ENCODE measurements around the gene ERFL.

Gene ERFL

GRCh38 chr19:41936961-41937360 is 8.7 kb upstream of the ERFL start:
- H3K4me3 ChIP-seq (ENCODE audit: control insufficient read depth, low read depth, low read length), result no peak overlapping the region
- TF ChIP-seq, protein P1, sequence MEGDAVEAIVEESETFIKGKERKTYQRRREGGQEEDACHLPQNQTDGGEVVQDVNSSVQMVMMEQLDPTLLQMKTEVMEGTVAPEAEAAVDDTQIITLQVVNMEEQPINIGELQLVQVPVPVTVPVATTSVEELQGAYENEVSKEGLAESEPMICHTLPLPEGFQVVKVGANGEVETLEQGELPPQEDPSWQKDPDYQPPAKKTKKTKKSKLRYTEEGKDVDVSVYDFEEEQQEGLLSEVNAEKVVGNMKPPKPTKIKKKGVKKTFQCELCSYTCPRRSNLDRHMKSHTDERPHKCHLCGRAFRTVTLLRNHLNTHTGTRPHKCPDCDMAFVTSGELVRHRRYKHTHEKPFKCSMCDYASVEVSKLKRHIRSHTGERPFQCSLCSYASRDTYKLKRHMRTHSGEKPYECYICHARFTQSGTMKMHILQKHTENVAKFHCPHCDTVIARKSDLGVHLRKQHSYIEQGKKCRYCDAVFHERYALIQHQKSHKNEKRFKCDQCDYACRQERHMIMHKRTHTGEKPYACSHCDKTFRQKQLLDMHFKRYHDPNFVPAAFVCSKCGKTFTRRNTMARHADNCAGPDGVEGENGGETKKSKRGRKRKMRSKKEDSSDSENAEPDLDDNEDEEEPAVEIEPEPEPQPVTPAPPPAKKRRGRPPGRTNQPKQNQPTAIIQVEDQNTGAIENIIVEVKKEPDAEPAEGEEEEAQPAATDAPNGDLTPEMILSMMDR (conservative IDR thresholded peaks at IDR 0.05; ENCODE audit: control insufficient read depth, insufficient read depth, low read depth, low read length), result no peak
- no peak for DNase-seq (ENCODE audit: low read depth)

- DNase-seq (ENCODE audit: low read depth), result no peak
- no peak overlapping the region for H3K4me3 ChIP-seq (ENCODE audit: control insufficient read depth, low read depth, low read length)
Observed at GRCh38 chr19:41936416-41936850, 8.2 kb upstream of the ERFL start.

DNA sequence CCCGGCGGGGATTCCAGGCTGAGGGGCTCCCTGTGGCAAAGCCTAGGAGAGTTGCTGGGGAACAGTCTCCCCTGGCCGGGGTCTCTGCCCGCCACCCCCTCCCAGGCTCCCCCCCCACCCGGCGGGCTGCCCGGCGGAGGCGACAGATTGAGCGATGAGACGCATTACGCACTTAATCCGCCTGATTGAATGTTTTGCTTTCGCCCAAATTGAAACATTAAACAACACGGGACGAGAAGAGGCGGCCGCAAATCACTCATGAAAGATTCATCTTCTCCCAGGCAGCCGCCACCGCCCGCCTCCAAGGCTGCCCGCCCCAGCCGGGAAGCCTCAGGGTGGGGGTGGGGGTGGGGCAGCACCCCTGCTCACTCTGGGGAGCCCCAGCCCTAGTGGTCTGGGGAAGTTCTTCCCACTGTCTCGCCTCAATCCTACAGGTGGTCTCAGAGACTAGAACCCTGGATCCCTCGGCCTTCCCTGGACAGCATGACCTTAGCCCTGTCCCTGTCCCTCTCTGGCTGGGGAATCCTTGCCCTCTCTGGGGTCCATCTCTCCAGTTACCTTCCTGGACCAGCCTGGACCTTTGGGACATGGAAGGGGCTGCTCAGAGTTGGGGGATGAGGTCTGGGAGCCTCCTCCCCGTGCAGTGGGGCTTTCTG is 7.6 kb upstream of the ERFL start:
- DNase-seq (ENCODE audit: low read depth), result no peak
- TF ChIP-seq, protein P1 (conservative IDR thresholded peaks at IDR 0.05; ENCODE audit: control insufficient read depth, insufficient read depth, low read depth, low read length), result no peak
- H3K4me3 ChIP-seq (ENCODE audit: control insufficient read depth, low read depth, low read length), result no peak overlapping the region

More at GRCh38 chr19:41936416-41936850, 8.2 kb upstream of the ERFL start:
- TF ChIP-seq, protein P1 (conservative IDR thresholded peaks at IDR 0.05; ENCODE audit: control insufficient read depth, insufficient read depth, low read depth, low read length), result no peak

GRCh38 chr19:41934849-41935374 is 6.7 kb upstream of the ERFL start:
- DNase-seq (ENCODE audit: low read depth), result peak; percentile 56
- TF ChIP-seq, protein P1 (conservative IDR thresholded peaks at IDR 0.05; ENCODE audit: control insufficient read depth, insufficient read depth, low read depth, low read length), result peak; percentile 88

DNA sequence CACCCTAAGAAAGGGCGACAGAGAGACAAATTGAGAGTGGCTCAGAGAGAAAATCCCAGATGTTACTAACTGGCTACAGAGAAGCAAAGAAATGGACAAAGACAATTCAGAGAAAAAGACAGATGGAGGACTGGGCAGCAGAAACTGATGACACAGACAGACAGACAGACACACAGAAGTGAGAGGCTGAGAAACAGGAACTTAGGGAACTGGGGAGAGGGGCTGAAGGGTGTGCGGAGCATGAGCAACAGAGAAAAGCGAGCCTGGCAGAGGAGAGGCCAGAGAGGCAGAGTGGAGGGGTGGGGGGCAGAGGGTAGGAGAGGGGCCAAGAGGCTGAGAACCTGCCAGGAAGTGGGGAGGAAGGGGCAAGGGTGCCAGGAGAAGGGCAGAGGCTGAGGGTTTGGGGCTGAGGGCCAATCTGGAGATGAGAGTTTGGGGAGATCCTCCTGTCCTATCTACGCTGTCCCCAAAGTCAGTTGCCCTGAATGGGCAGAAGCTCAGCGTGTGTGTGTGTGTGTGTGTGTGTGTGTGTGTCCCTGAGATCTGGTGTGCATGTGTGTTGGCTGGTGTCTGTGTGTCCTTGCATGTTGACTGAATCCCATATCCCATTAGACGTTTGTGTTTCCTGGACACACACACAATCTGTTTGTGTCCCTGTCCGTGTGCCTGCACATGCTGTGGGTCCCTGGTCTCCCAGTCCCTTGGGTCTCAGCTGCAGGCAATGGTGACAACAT is 5.6 kb upstream of the ERFL start:
- TF ChIP-seq, protein P1 (conservative IDR thresholded peaks at IDR 0.05; ENCODE audit: control insufficient read depth, insufficient read depth, low read depth, low read length), result no peak

More at GRCh38 chr19:41934849-41935374, 6.7 kb upstream of the ERFL start:
- no peak overlapping the region for H3K4me3 ChIP-seq (ENCODE audit: control insufficient read depth, low read depth, low read length)

GRCh38 chr19:41932720-41933332 is 4.6 kb upstream of the ERFL start:
- TF ChIP-seq, protein P1 (conservative IDR thresholded peaks at IDR 0.05; ENCODE audit: control insufficient read depth, insufficient read depth, low read depth, low read length), result no peak
- DNase-seq (ENCODE audit: low read depth), result no peak

More for the DNA sequence above, 5.6 kb upstream of the ERFL start:
- DNase-seq (ENCODE audit: low read depth), result no peak
- H3K4me3 ChIP-seq (ENCODE audit: control insufficient read depth, low read depth, low read length), result no peak overlapping the region

More at GRCh38 chr19:41932720-41933332, 4.6 kb upstream of the ERFL start:
- H3K4me3 ChIP-seq (ENCODE audit: control insufficient read depth, low read depth, low read length), result no peak overlapping the region

Data from fibroblast of mammary gland (primary cell).